GM19240 (cell line): ENCODE results near the gene TYRO3.

Experiments
- DNase-seq: peaks from one replicate; pipeline ENCODE4 v3.0.0; 2011; ENCODE audit warnings: low spot score; ENCODE audit not compliant: insufficient read length

The TYRO3 gene

GRCh38 chr15:41603941-41604911, 45.2 kb downstream of the TYRO3 start:
- DNase-seq: peak; percentile 63

GRCh38 chr15:41605566-41605965, 46.6 kb downstream of the TYRO3 start:
- no peak for DNase-seq

- no peak for DNase-seq
These were observed 48.0 kb downstream of the TYRO3 start for GRCh38 chr15:41606997-41607396.

- DNase-seq: no peak
These were observed 50.1 kb downstream of the TYRO3 start for GRCh38 chr15:41609123-41609522.

GRCh38 chr15:41610048-41610447, 51.0 kb downstream of the TYRO3 start:
- no peak for DNase-seq

- no peak for DNase-seq
These were observed 61.7 kb downstream of the TYRO3 start for GRCh38 chr15:41620536-41621199.

GRCh38 chr15:41621200-41622193, 62.5 kb downstream of the TYRO3 start:
- peak; percentile 53 for DNase-seq

- no peak for DNase-seq
These were observed 63.9 kb downstream of the TYRO3 start for GRCh38 chr15:41622901-41623300.

- no peak for DNase-seq
These were observed 68.2 kb downstream of the TYRO3 start for GRCh38 chr15:41627203-41627602.

- DNase-seq: no peak
These were observed 70.5 kb downstream of the TYRO3 start for GRCh38 chr15:41629463-41629862.

GRCh38 chr15:41629883-41630282, 70.9 kb downstream of the TYRO3 start:
- no peak for DNase-seq

- DNase-seq: no peak
These were observed 71.7 kb downstream of the TYRO3 start for GRCh38 chr15:41630616-41631217.

- DNase-seq: no peak
These were observed 73.0 kb downstream of the TYRO3 start for GRCh38 chr15:41631880-41632470.
